H1 (cell line): ENCODE results near the gene RAD50. TPM values are rescaled to one million over a fixed set of nuclear protein-coding genes. Genes with fewer than 3 reads are reported as not detected.

Experiments
- CTCF ChIA-PET: fragments of 300-600 bp; sonication (Branson Sonifier 250); formaldehyde crosslinking; loops from one replicate; lab custom pipeline; 2021; ENCODE audit not compliant: partially characterized antibody; lab: Charles Lee
- POLR2A ChIA-PET: fragments of 300-600 bp; sonication (Branson Sonifier 250); formaldehyde crosslinking; loops from one replicate; lab custom pipeline; 2021; ENCODE audit warnings: inconsistent platforms; ENCODE audit not compliant: partially characterized antibody; lab: Charles Lee
- DNase-seq, 2 experiments: peaks; one replicate each; pipeline versions ENCODE4 v3.0.0 to v3.0.0-alpha.2; 2010 to 2022; ENCODE audit warnings: low spot score in 2 of 2, low read depth in 1 of 2, mixed read lengths in 1 of 2
- FAIRE-seq: peaks from 2 replicates; lab custom pipeline; 2011; peaks lifted over from hg19 to GRCh38; lab: Jason Lieb, UNC
- H2AFZ ChIP-seq: 2 replicates; pipeline ENCODE4 v1.8.1; 2012; ENCODE audit warnings: low read length, inconsistent platforms
- H2AK5ac ChIP-seq: 2 replicates; pipeline ENCODE4 v1.6.1; 2013; ENCODE audit warnings: low read depth, low read length
- H2BK120ac ChIP-seq: replicated peaks from 2 replicates; pipeline ENCODE3; 2013; ENCODE audit warnings: low read depth, low read length, inconsistent platforms
- H2BK12ac ChIP-seq: 2 replicates; pipeline ENCODE4 v1.6.1; 2013; ENCODE audit warnings: low read depth, low read length
- H2BK15ac ChIP-seq: 2 replicates; pipeline ENCODE4 v1.6.1; 2013; ENCODE audit warnings: low read length
- H2BK20ac ChIP-seq: 2 replicates; pipeline ENCODE4 v1.6.1; 2013; ENCODE audit warnings: low read length
- H2BK5ac ChIP-seq: 2 replicates; pipeline ENCODE4 v1.6.1; 2013; ENCODE audit warnings: low read depth, low read length
- H3K14ac ChIP-seq: 2 replicates; pipeline ENCODE4 v1.6.1; 2013; ENCODE audit warnings: inconsistent platforms; ENCODE audit not compliant: insufficient read length
- H3K18ac ChIP-seq: 2 replicates; pipeline ENCODE4 v1.6.1; 2013; ENCODE audit warnings: low read length; ENCODE audit errors: extremely low read depth
- H3K23ac ChIP-seq: 2 replicates; pipeline ENCODE4 v1.6.1; 2013; ENCODE audit warnings: inconsistent platforms; ENCODE audit not compliant: insufficient read length
- H3K23me2 ChIP-seq: 2 replicates; pipeline ENCODE4 v1.6.1; 2013; ENCODE audit warnings: low read depth, low read length
- H3K27ac ChIP-seq: 2 replicates; pipeline ENCODE4 v1.6.1; 2011; ENCODE audit warnings: low read depth, low read length, inconsistent platforms
- H3K27me3 ChIP-seq, 4 experiments: replicated peaks in 1 of 4; 1 replicate in 1 of 4; 2 replicates in 3 of 4; pipeline versions ENCODE4 v1.6.1 to v1.8.1; 2011 to 2013; ENCODE audit warnings: low read length in 3 of 4, mild to moderate bottlenecking in 3 of 4, inconsistent platforms in 2 of 4, mixed read lengths in 2 of 4, moderate library complexity in 1 of 4; ENCODE audit not compliant: control insufficient read depth in 3 of 4, insufficient read depth in 3 of 4; ENCODE audit errors: extremely low read depth in 1 of 4
- H3K36me3 ChIP-seq, 4 experiments: 2 replicates each; pipeline versions ENCODE4 v1.6.1 to v1.8.1; 2011 to 2013; ENCODE audit warnings: mild to moderate bottlenecking in 4 of 4, low read length in 3 of 4, moderate library complexity in 2 of 4, control low read depth in 1 of 4, inconsistent platforms in 1 of 4; ENCODE audit not compliant: insufficient read depth in 4 of 4, control insufficient read depth in 2 of 4
- H3K4ac ChIP-seq: replicated peaks from 2 replicates; pipeline ENCODE3; 2013; ENCODE audit warnings: low read length, low read depth, mixed read lengths, inconsistent platforms; ENCODE audit not compliant: insufficient read length
- H3K4me1 ChIP-seq, 4 experiments: replicated peaks in 1 of 4; 1 replicate in 1 of 4; 2 replicates in 3 of 4; pipeline versions ENCODE4 v1.6.1 to v1.8.1; 2011 to 2013; ENCODE audit warnings: low read length in 3 of 4, inconsistent platforms in 2 of 4, mixed read lengths in 1 of 4; ENCODE audit not compliant: insufficient read depth in 4 of 4, control insufficient read depth in 3 of 4
- H3K4me2 ChIP-seq, 2 experiments: 2 replicates each; pipeline versions ENCODE4 v1.6.1 to v1.8.1; 2011 to 2013; ENCODE audit warnings: low read depth in 2 of 2, low read length in 2 of 2, control low read depth in 1 of 2, inconsistent platforms in 1 of 2, mild to moderate bottlenecking in 1 of 2; ENCODE audit not compliant: insufficient read depth in 1 of 2
- H3K4me3 ChIP-seq, 4 experiments: fragments of 200-600, 300-600 bp in 1 of 4; sonication (generic), shearing (Covaris generic), sonication (Bioruptor Twin) in 1 of 4; 2 replicates each; pipeline versions ENCODE4 v1.5.1 to v1.8.1; 2011 to 2016; ENCODE audit warnings: low read length in 4 of 4, low read depth in 3 of 4, control low read depth in 2 of 4, inconsistent platforms in 2 of 4, mild to moderate bottlenecking in 2 of 4, mixed read lengths in 1 of 4, moderate library complexity in 1 of 4; ENCODE audit not compliant: insufficient read depth in 2 of 4; ENCODE audit errors: extremely low read depth in 1 of 4
- H3K56ac ChIP-seq: replicated peaks from 2 replicates; pipeline ENCODE3; 2013; ENCODE audit warnings: low read depth, mild to moderate bottlenecking, mixed read lengths, low read length, inconsistent platforms; ENCODE audit not compliant: insufficient read length
- H3K79me1 ChIP-seq: 2 replicates; pipeline ENCODE4 v1.6.1; 2013; ENCODE audit warnings: low read depth, low read length, control low read depth
- H3K79me2 ChIP-seq, 2 experiments: 2 replicates each; pipeline versions ENCODE4 v1.6.1 to v1.8.1; 2012 to 2013; ENCODE audit warnings: low read length in 2 of 2, mild to moderate bottlenecking in 2 of 2, inconsistent platforms in 1 of 2; ENCODE audit not compliant: insufficient read depth in 2 of 2, control insufficient read depth in 1 of 2
- H3K9ac ChIP-seq, 4 experiments: replicated peaks in 1 of 4; 1 replicate in 1 of 4; 2 replicates in 3 of 4; pipeline versions ENCODE4 v1.6.1 to v1.8.1; 2011 to 2013; ENCODE audit warnings: low read depth in 3 of 4, low read length in 3 of 4, control low read depth in 2 of 4, mild to moderate bottlenecking in 2 of 4, moderate library complexity in 2 of 4, inconsistent platforms in 1 of 4; ENCODE audit errors: extremely low read depth in 1 of 4
- H3K9me3 ChIP-seq, 2 experiments: 2 replicates each; pipeline versions ENCODE4 v1.6.1 to v1.8.1; 2012 to 2013; ENCODE audit warnings: mild to moderate bottlenecking in 2 of 2, moderate library complexity in 2 of 2, control low read depth in 1 of 2, inconsistent platforms in 1 of 2, low read depth in 1 of 2, low read length in 1 of 2, mixed read lengths in 1 of 2; ENCODE audit not compliant: insufficient read depth in 2 of 2
- H4K20me1 ChIP-seq, 2 experiments: replicated peaks in 1 of 2; 2 replicates each; pipeline versions ENCODE3 to v1.8.1; 2011 to 2013; ENCODE audit warnings: inconsistent platforms in 2 of 2, low read length in 2 of 2, mild to moderate bottlenecking in 1 of 2; ENCODE audit not compliant: insufficient read depth in 2 of 2, control insufficient read depth in 1 of 2
- H4K5ac ChIP-seq: 2 replicates; pipeline ENCODE4 v1.6.1; 2013; ENCODE audit warnings: low read length, low read depth, mixed read lengths, inconsistent platforms; ENCODE audit not compliant: insufficient read length
- H4K8ac ChIP-seq: 2 replicates; pipeline ENCODE4 v1.8.0; 2013; ENCODE audit warnings: mild to moderate bottlenecking, moderate library complexity, low read length, inconsistent platforms; ENCODE audit not compliant: insufficient read depth; ENCODE audit errors: extremely low read depth
- H4K91ac ChIP-seq: replicated peaks from 2 replicates; pipeline ENCODE3; 2013; ENCODE audit warnings: low read length, mixed read lengths, inconsistent platforms; ENCODE audit not compliant: insufficient read length
- CBX5 ChIP-seq: fragments of 300-800, 300-1000 bp; sonication (generic); IDR thresholded peaks from 2 replicates; pipeline ENCODE4 v1.7.1; 2016; ENCODE audit warnings: antibody characterized with exemption, low read length, low read depth
- EZH2 ChIP-seq: fragments of 200-600 bp; sonication (generic); IDR thresholded peaks from 2 replicates; pipeline ENCODE4 v1.7.1; 2012; ENCODE audit warnings: low read depth, mild to moderate bottlenecking, moderate library complexity, low read length, inconsistent platforms; ENCODE audit not compliant: severe bottlenecking
- KDM4A ChIP-seq: IDR thresholded peaks from one replicate; pipeline ENCODE4 v1.7.1; 2012; ENCODE audit warnings: low read depth, mild to moderate bottlenecking, moderate library complexity, low read length, inconsistent platforms; ENCODE audit not compliant: severe bottlenecking
- KDM5A ChIP-seq: fragments of 200-600 bp; IDR thresholded peaks from 2 replicates; pipeline ENCODE4 v1.7.1; 2012; ENCODE audit warnings: mild to moderate bottlenecking, low read length, inconsistent platforms, mixed read lengths
- MAFK ChIP-seq: IDR thresholded peaks from 2 replicates; pipeline ENCODE4 v1.6.1; 2012; ENCODE audit warnings: low read depth, mild to moderate bottlenecking, improper control_type of control experiment, low read length
- POLR2AphosphoS5 ChIP-seq: IDR thresholded peaks from 2 replicates; pipeline ENCODE4 v1.6.1; 2011; ENCODE audit warnings: low read depth, low read length
- RNF2 ChIP-seq: fragments of 200-900, 300-1000 bp; sonication (generic); IDR thresholded peaks from 2 replicates; pipeline ENCODE4 v1.7.1; 2016; ENCODE audit warnings: borderline replicate concordance, low read depth, mild to moderate bottlenecking, antibody characterized with exemption, low read length; ENCODE audit not compliant: poor library complexity, severe bottlenecking; ENCODE audit errors: missing control alignments
- RXRA ChIP-seq: IDR thresholded peaks from 2 replicates; pipeline ENCODE4 v1.6.1; 2011; ENCODE audit warnings: low read depth, mild to moderate bottlenecking, low read length, moderate library complexity; ENCODE audit not compliant: insufficient read depth
- SIN3A ChIP-seq, 2 experiments: IDR thresholded peaks in 1 of 2; conservative IDR thresholded peaks in 1 of 2; 2 replicates each; pipeline ENCODE4 v1.6.1; 2011 to 2012; ENCODE audit warnings: low read length in 2 of 2, improper control_type of control experiment in 1 of 2, low read depth in 1 of 2, mild to moderate bottlenecking in 1 of 2
- SIX5 ChIP-seq: IDR thresholded peaks from 2 replicates; pipeline ENCODE4 v1.6.1; 2011; ENCODE audit warnings: mild to moderate bottlenecking, low read depth, low read length
- SP4 ChIP-seq: IDR thresholded peaks from 2 replicates; pipeline ENCODE4 v1.6.1; 2012; ENCODE audit warnings: low read length, inconsistent platforms
- TBP ChIP-seq: IDR thresholded peaks from 2 replicates; pipeline ENCODE4 v1.6.1; 2011; ENCODE audit warnings: low read depth, low read length, improper control_type of control experiment
- ZNF274 ChIP-seq: IDR thresholded peaks from 2 replicates; pipeline ENCODE4 v1.7.0; 2012; ENCODE audit warnings: low read length, borderline replicate concordance; ENCODE audit errors: extremely low read depth
- WGBS, 2 experiments: shearing (Covaris generic) in 1 of 2; methylation state at CpG; one replicate each; pipeline versions ENCODE4 v1.1.6 to v1.1.7; 2013 to 2015; ENCODE audit warnings: low lambda C conversion rate in 2 of 2, mixed read lengths in 2 of 2, inconsistent platforms in 1 of 2, low coverage in 1 of 2, missing lambda C conversion rate in 1 of 2; ENCODE audit not compliant: insufficient replicate concordance in 2 of 2, insufficient coverage in 1 of 2, insufficient read length in 1 of 2; ENCODE audit errors: extremely low coverage in 1 of 2, missing lambda C conversion rate in 1 of 2; 5-methylcytosine and 5-hydroxymethylcytosine counted together
- polyA plus RNA-seq, 7 experiments: library from polyadenylated mRNA; depleted of rRNA in 3 of 7; stranded (reverse) in 5 of 7; unstranded in 2 of 7; fragments of >200 nt in 5 of 7; fragments of 200-250 nt in 2 of 7; gene quantifications; 1 replicate in 5 of 7; 2 replicates in 1 of 7; 4 replicates in 1 of 7; pipeline versions ENCODE4 v1.2.1 to v1.2.3, GENCODE V29; 2011 to 2013; ENCODE audit warnings: missing spikeins in 2 of 7, mixed read lengths in 2 of 7
- total RNA-seq: library from RNA; stranded (reverse); fragmentation: NEBNext Ultra II Directional; extraction: Animal tissue kit (Norgen Biotek cat#: 25700); gene quantifications from 2 replicates; pipeline ENCODE4 v1.2.1, GENCODE V29; 2021

The RAD50 gene
- total and polyA plus RNA-seq, 2 of the 8 experiments (the other 6 are each of a cell fraction or from before 2014, with no cell fraction given) = 10.1 to 39.4 TPM

- H3K4me1 ChIP-seq = no peaks in the 10 kb centered on the region
- H3K56ac ChIP-seq = no peak overlapping the region
- H4K8ac ChIP-seq = no peak overlapping the region
- no peaks in the 10 kb centered on the region for H4K20me1 ChIP-seq
- no peak overlapping the region for H4K91ac ChIP-seq
- no peak overlapping the region for H2BK120ac ChIP-seq
- no peaks in the 10 kb centered on the region for H3K23me2 ChIP-seq
- no peak overlapping the region for H3K23ac ChIP-seq
- no peak overlapping the region for H3K4me3 ChIP-seq
- no peaks in the 10 kb centered on the region for H3K79me1 ChIP-seq
- POLR2A ChIA-PET = no interaction called here
- H2BK12ac ChIP-seq = no peak overlapping the region
- WGBS, 2 experiments = 86% methylated on average over 7 of the region's 7 CpGs; no CpG with 5 or more reads in 1 of the 2 experiments
- H2AK5ac ChIP-seq = no peak overlapping the region
- H3K4ac ChIP-seq = no peak overlapping the region
- no peaks in the 10 kb centered on the region for H3K79me2 ChIP-seq
- H3K4me2 ChIP-seq = no peak overlapping the region
- no peaks in the 10 kb centered on the region for H3K27me3 ChIP-seq
- H2BK15ac ChIP-seq = no peak overlapping the region
- no peak overlapping the region for H2BK20ac ChIP-seq
- no peak overlapping the region for H4K5ac ChIP-seq
- FAIRE-seq (no peak), DNase-seq (no peak)
- H3K9ac ChIP-seq = no peak overlapping the region
- H3K27ac ChIP-seq = no peak overlapping the region
- H3K36me3 ChIP-seq = no peaks in the 10 kb centered on the region
- no peak overlapping the region for H3K14ac ChIP-seq
- H2BK5ac ChIP-seq = no peak overlapping the region
- no peaks in the 10 kb centered on the region for H3K9me3 ChIP-seq
- CTCF ChIA-PET = interaction anchor here (1.0 to 3.1 kb wide), 5 partner anchors 11 to 66 kb away, joined by 3 to 18 read pairs (median 3); no protein-coding TSS in a partner anchor
- H3K18ac ChIP-seq = no peak overlapping the region
- H2AFZ ChIP-seq = no peak overlapping the region
- TF ChIP-seq POLR2AphosphoS5 (no peak), EZH2 (no peak), RXRA (no peak), SIX5 (no peak), SIN3A (conservative IDR thresholded peaks at IDR 0.05 in 1 of 2, IDR thresholded peaks at IDR 0.05 in 1 of 2; ENCODE audit: low read depth in 1 of 2, low read length in 2 of 2) (no peak), ZNF274 (no peak), RNF2 (no peak), SP4 (no peak), KDM4A (no peak), CBX5 (no peak), KDM5A (no peak), MAFK (no peak), TBP (no peak)
These were observed 132.0 kb downstream of the RAD50 start for GRCh38 chr5:132688536-132689339.
